Neural cell (in vitro differentiated cells): Measurements from ENCODE around the gene FPR1. TPM values are rescaled to one million over a fixed set of nuclear protein-coding genes. Genes with fewer than 3 reads are reported as not detected.

Experiments used
- H2AFZ ChIP-seq: fragments of 200-600, 300-800 bp; sonication (generic), shearing (Covaris generic); 2 replicates; pipeline ENCODE4 v1.6.0; 2014; ENCODE audit warnings: low read depth, mild to moderate bottlenecking, antibody characterized with exemption, low read length, moderate library complexity
- H3F3A ChIP-seq: fragments of 200-600 bp; shearing (Covaris generic); 2 replicates; pipeline ENCODE4 v1.6.1; 2016; ENCODE audit warnings: mild to moderate bottlenecking, moderate library complexity, mixed read lengths, antibody characterized with exemption, low read length; ENCODE audit not compliant: insufficient read depth, poor library complexity, severe bottlenecking
- H3K27ac ChIP-seq: fragments of 200-600, 300-800 bp; sonication (generic), shearing (Covaris generic); 2 replicates; pipeline ENCODE4 v1.5.1; 2014; ENCODE audit warnings: mild to moderate bottlenecking, low read length, moderate library complexity
- H3K27me3 ChIP-seq: fragments of 300-800, 200-600 bp; sonication (generic), shearing (Covaris generic); 2 replicates; pipeline ENCODE4 v1.6.0; 2014; ENCODE audit warnings: mild to moderate bottlenecking, low read depth, low read length, moderate library complexity; ENCODE audit not compliant: insufficient read depth
- H3K36me3 ChIP-seq: fragments of 300-800, 200-600 bp; sonication (generic), shearing (Covaris generic); 2 replicates; pipeline ENCODE4 v1.5.1; 2014; ENCODE audit warnings: mild to moderate bottlenecking, antibody characterized with exemption, low read length, moderate library complexity; ENCODE audit not compliant: insufficient read depth
- H3K4me2 ChIP-seq: fragments of 300-800, 200-600 bp; sonication (generic), shearing (Covaris generic); 2 replicates; pipeline ENCODE4 v1.6.0; 2014; ENCODE audit warnings: mild to moderate bottlenecking, low read length
- H3K4me3 ChIP-seq: fragments of 300-800, 200-600 bp; sonication (generic), shearing (Covaris generic); 2 replicates; pipeline ENCODE4 v1.5.1; 2014; ENCODE audit warnings: mild to moderate bottlenecking, low read length, moderate library complexity
- H3K79me2 ChIP-seq: fragments of 200-600 bp; shearing (Covaris generic); replicated peaks from 2 replicates; pipeline ENCODE4 v1.6.0; 2014; ENCODE audit warnings: mild to moderate bottlenecking, low read length, moderate library complexity; ENCODE audit not compliant: insufficient read depth
- H3K9ac ChIP-seq: fragments of 300-800, 200-600 bp; sonication (generic), shearing (Covaris generic); 2 replicates; pipeline ENCODE4 v1.6.1; 2016; ENCODE audit warnings: mild to moderate bottlenecking, low read length, mixed read lengths
- H3K9me2 ChIP-seq: fragments of 200-600 bp; shearing (Covaris generic); 2 replicates; pipeline ENCODE4 v1.6.1; 2016; ENCODE audit warnings: mild to moderate bottlenecking, low read length, mixed read lengths; ENCODE audit not compliant: insufficient read depth
- H3K9me3 ChIP-seq: fragments of 200-600, 300-800 bp; sonication (generic), shearing (Covaris generic); 2 replicates; pipeline ENCODE4 v1.6.1; 2016; ENCODE audit warnings: mild to moderate bottlenecking, mixed run types, low read length, moderate library complexity, mixed read lengths
- H4K20me1 ChIP-seq: fragments of 200-600 bp; shearing (Covaris generic); 2 replicates; pipeline ENCODE4 v1.6.1; 2016; ENCODE audit warnings: mild to moderate bottlenecking, mixed run types; ENCODE audit not compliant: insufficient read depth
- CTCF ChIP-seq: fragments of 450-650 bp; IDR thresholded peaks from 2 replicates; pipeline ENCODE4 v1.5.1; 2014; ENCODE audit warnings: antibody characterized with exemption, mild to moderate bottlenecking, moderate library complexity; ENCODE audit not compliant: poor library complexity, severe bottlenecking
- EP300 ChIP-seq: fragments of 450-650 bp; conservative IDR thresholded peaks from 2 replicates; pipeline ENCODE4 v1.6.1; 2014; ENCODE audit warnings: antibody characterized with exemption, mild to moderate bottlenecking, moderate library complexity; ENCODE audit not compliant: poor library complexity, severe bottlenecking
- EZH2 ChIP-seq: fragments of 200-600, 300-800 bp; shearing (Covaris generic), sonication (generic); IDR thresholded peaks from 2 replicates; pipeline ENCODE4 v1.6.1; 2014; ENCODE audit warnings: antibody characterized with exemption, low read length, borderline replicate concordance, mild to moderate bottlenecking; ENCODE audit not compliant: insufficient read depth, poor library complexity, severe bottlenecking
- MXI1 ChIP-seq: fragments of 450-650 bp; conservative IDR thresholded peaks from 2 replicates; pipeline ENCODE4 v1.6.1; 2014; ENCODE audit warnings: antibody characterized with exemption, mild to moderate bottlenecking; ENCODE audit not compliant: poor library complexity, severe bottlenecking
- POLR2AphosphoS5 ChIP-seq: IDR thresholded peaks from 2 replicates; pipeline ENCODE4 v1.6.1; 2012
- RAD21 ChIP-seq: fragments of 450-650 bp; conservative IDR thresholded peaks from 2 replicates; pipeline ENCODE4 v1.6.1; 2014; ENCODE audit warnings: antibody characterized with exemption, mild to moderate bottlenecking, moderate library complexity
- REST ChIP-seq: IDR thresholded peaks from 2 replicates; pipeline ENCODE4 v1.6.1; 2012; ENCODE audit warnings: borderline replicate concordance
- SMC3 ChIP-seq: fragments of 450-650 bp; conservative IDR thresholded peaks from 2 replicates; pipeline ENCODE4 v1.6.1; 2014; ENCODE audit warnings: antibody characterized with exemption, mild to moderate bottlenecking, moderate library complexity; ENCODE audit not compliant: poor library complexity
- TAF1 ChIP-seq: IDR thresholded peaks from 2 replicates; pipeline ENCODE4 v1.6.1; 2012; ENCODE audit warnings: low read depth
- polyA plus RNA-seq: library from polyadenylated mRNA; depleted of rRNA; stranded (reverse); fragments of >200 nt; gene quantifications from 2 replicates; pipeline ENCODE4 v1.2.3, GENCODE V29; 2014

FPR1 gene
- polyA plus RNA-seq, 1 donor from 2014 or later: not detected

GRCh38 chr19:51780270-51780669, 28.6 kb upstream of the FPR1 start:
- Histone ChIP-seq H3K9me2 (no peaks in the 10 kb centered on the region), H4K20me1 (no peaks in the 10 kb centered on the region), H3K27ac (no peak overlapping the region), H3K27me3 (peaks cover 8% of the 10 kb centered on the region), H3K4me3 (no peak overlapping the region), H3K36me3 (no peaks in the 10 kb centered on the region), H2AFZ (no peak overlapping the region), H3K4me2 (no peak overlapping the region), H3K9ac (no peak overlapping the region), H3F3A (no peaks in the 10 kb centered on the region), H3K79me2 (no peaks in the 10 kb centered on the region), H3K9me3 (no peaks in the 10 kb centered on the region)
- TF ChIP-seq POLR2AphosphoS5 (no peak), EZH2 (no peak), EP300 (no peak), TAF1 (no peak), CTCF (no peak), RAD21 (no peak), SMC3 (no peak), MXI1 (no peak), REST (no peak)

- no peak overlapping the region for H3K27ac ChIP-seq
- H4K20me1 ChIP-seq: no peaks in the 10 kb centered on the region
- H3K4me2 ChIP-seq: no peak overlapping the region
- no peaks in the 10 kb centered on the region for H3K79me2 ChIP-seq
- no peak overlapping the region for H3K4me3 ChIP-seq
- H3K36me3 ChIP-seq: no peaks in the 10 kb centered on the region
- no peak overlapping the region for H2AFZ ChIP-seq
- no peak overlapping the region for H3K9ac ChIP-seq
- TF ChIP-seq REST (no peak), POLR2AphosphoS5 (no peak), CTCF (no peak), MXI1 (no peak), SMC3 (no peak), TAF1 (no peak)
- peaks cover 8% of the 10 kb centered on the region for H3K27me3 ChIP-seq
- H3F3A ChIP-seq: no peaks in the 10 kb centered on the region
- H3K9me3 ChIP-seq: no peaks in the 10 kb centered on the region
- H3K9me2 ChIP-seq: no peaks in the 10 kb centered on the region
These were observed 28.0 kb upstream of the FPR1 start for GRCh38 chr19:51779703-51780102.
